MM.1S (cell line): Measurements from ENCODE around the gene TNRC6A.
"Not testable (repeated sequence)": the region's sequence is repeated elsewhere in the genome, so short reads cannot be mapped to it uniquely, and the experiment has no call there.

Source experiments
- DNase-seq: peaks from one replicate; pipeline ENCODE4 v3.0.0-alpha.2; 2015
- H2AFZ ChIP-seq: fragments of 300-600 bp; sonication (generic); 2 replicates; pipeline ENCODE4 v1.6.0; 2016; ENCODE audit warnings: antibody characterized with exemption, low read length
- H3F3A ChIP-seq: fragments of 300-600 bp; sonication (generic); 2 replicates; pipeline ENCODE4 v1.6.1; 2016; ENCODE audit warnings: mild to moderate bottlenecking, antibody characterized with exemption, low read length, moderate library complexity, mixed read lengths; ENCODE audit not compliant: insufficient read depth
- H3K27ac ChIP-seq: fragments of 300-600 bp; sonication (generic); 2 replicates; pipeline ENCODE4 v1.5.1; 2016; ENCODE audit warnings: mild to moderate bottlenecking, low read length
- H3K27me3 ChIP-seq: fragments of 300-600 bp; sonication (generic); replicated peaks from 2 replicates; pipeline ENCODE4 v1.6.0; 2016; ENCODE audit warnings: low read length; ENCODE audit not compliant: insufficient read depth
- H3K36me3 ChIP-seq: fragments of 300-600 bp; sonication (generic); replicated peaks from 2 replicates; pipeline ENCODE4 v1.6.1; 2016; ENCODE audit warnings: mild to moderate bottlenecking, low read length, mixed read lengths; ENCODE audit not compliant: insufficient read depth
- H3K4me1 ChIP-seq: fragments of 300-600 bp; sonication (generic); 2 replicates; pipeline ENCODE4 v1.6.1; 2016; ENCODE audit warnings: low read length, mixed read lengths
- H3K4me2 ChIP-seq: fragments of 300-600 bp; sonication (generic); 2 replicates; pipeline ENCODE4 v1.6.0; 2016; ENCODE audit warnings: low read depth, low read length
- H3K4me3 ChIP-seq: fragments of 300-600 bp; sonication (generic); 2 replicates; pipeline ENCODE4 v1.5.1; 2016; ENCODE audit warnings: low read length, mixed read lengths
- H3K79me2 ChIP-seq: fragments of 300-600 bp; sonication (generic); 2 replicates; pipeline ENCODE4 v1.6.1; 2016; ENCODE audit warnings: mixed run types, low read length, mixed read lengths
- H3K9ac ChIP-seq: fragments of 300-600 bp; sonication (generic); 2 replicates; pipeline ENCODE4 v1.6.1; 2016; ENCODE audit warnings: low read length, mixed read lengths
- H3K9me2 ChIP-seq: fragments of 300-600 bp; sonication (generic); replicated peaks from 2 replicates; pipeline ENCODE4 v1.6.1; 2016; ENCODE audit warnings: mild to moderate bottlenecking, low read length, mixed read lengths; ENCODE audit not compliant: insufficient read depth
- H3K9me3 ChIP-seq: fragments of 300-600 bp; sonication (generic); replicated peaks from 2 replicates; pipeline ENCODE4 v1.6.1; 2016; ENCODE audit warnings: mild to moderate bottlenecking, low read length, mixed read lengths; ENCODE audit not compliant: insufficient read depth
- H4K20me1 ChIP-seq: fragments of 300-600 bp; sonication (generic); 2 replicates; pipeline ENCODE4 v1.6.1; 2016; ENCODE audit warnings: mild to moderate bottlenecking, low read length, moderate library complexity, mixed read lengths; ENCODE audit not compliant: insufficient read depth
- EZH2 ChIP-seq: fragments of 300-600 bp; sonication (generic); optimal IDR thresholded peaks from 2 replicates; pipeline ENCODE3; 2017; ENCODE audit warnings: low read depth, mild to moderate bottlenecking, antibody characterized with exemption, low read length, mixed read lengths
- EZH2phosphoT487 ChIP-seq: fragments of 300-600 bp; sonication (generic); IDR thresholded peaks from 2 replicates; pipeline ENCODE4 v1.6.1; 2018; ENCODE audit warnings: antibody characterized with exemption, low read length
- TF ChIP-seq, protein P1 (sequence below): fragments of 300-600 bp; sonication (generic); IDR thresholded peaks from 2 replicates; pipeline ENCODE4 v1.5.1; 2016; ENCODE audit warnings: antibody characterized with exemption, low read length, mixed read lengths

The TNRC6A gene

DNA sequence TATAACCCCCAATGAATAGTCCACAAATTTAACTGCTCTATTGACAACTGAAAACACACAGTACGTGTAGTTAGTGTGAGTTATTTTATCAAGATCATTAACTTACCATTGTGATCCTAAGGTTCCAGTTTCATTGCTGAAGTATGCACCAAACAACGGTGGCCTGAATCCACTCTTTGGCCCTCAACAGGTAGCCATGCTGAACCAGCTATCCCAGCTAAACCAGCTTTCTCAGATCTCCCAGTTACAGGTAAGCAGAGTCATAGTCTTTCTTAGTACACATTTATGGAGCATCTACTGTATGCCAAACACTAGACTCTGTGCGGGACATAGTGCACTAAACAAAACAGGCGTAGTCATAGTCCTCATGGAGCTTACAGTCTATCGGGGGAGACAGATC lies 76.0 kb downstream of the TNRC6A start:
- no peak overlapping the region for H3K27ac ChIP-seq
- H3K9ac ChIP-seq, result no peak overlapping the region
- H3K79me2 ChIP-seq, result no peaks in the 10 kb centered on the region
- no peaks in the 10 kb centered on the region for H3K9me2 ChIP-seq
- H3K4me1 ChIP-seq, result no peaks in the 10 kb centered on the region
- no peak overlapping the region for H2AFZ ChIP-seq
- DNase-seq, result no peak
- H3K4me2 ChIP-seq, result no peak overlapping the region
- H3K36me3 ChIP-seq, result peaks cover 5% of the 10 kb centered on the region
- no peaks in the 10 kb centered on the region for H3K27me3 ChIP-seq
- no peaks in the 10 kb centered on the region for H3K9me3 ChIP-seq
- no peak for TF ChIP-seq EZH2
- no peak for TF ChIP-seq EZH2phosphoT487
- TF ChIP-seq, protein P1, sequence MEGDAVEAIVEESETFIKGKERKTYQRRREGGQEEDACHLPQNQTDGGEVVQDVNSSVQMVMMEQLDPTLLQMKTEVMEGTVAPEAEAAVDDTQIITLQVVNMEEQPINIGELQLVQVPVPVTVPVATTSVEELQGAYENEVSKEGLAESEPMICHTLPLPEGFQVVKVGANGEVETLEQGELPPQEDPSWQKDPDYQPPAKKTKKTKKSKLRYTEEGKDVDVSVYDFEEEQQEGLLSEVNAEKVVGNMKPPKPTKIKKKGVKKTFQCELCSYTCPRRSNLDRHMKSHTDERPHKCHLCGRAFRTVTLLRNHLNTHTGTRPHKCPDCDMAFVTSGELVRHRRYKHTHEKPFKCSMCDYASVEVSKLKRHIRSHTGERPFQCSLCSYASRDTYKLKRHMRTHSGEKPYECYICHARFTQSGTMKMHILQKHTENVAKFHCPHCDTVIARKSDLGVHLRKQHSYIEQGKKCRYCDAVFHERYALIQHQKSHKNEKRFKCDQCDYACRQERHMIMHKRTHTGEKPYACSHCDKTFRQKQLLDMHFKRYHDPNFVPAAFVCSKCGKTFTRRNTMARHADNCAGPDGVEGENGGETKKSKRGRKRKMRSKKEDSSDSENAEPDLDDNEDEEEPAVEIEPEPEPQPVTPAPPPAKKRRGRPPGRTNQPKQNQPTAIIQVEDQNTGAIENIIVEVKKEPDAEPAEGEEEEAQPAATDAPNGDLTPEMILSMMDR, result no peak
- H3K4me3 ChIP-seq, result no peak overlapping the region
- H4K20me1 ChIP-seq, result no peaks in the 10 kb centered on the region
- no peaks in the 10 kb centered on the region for H3F3A ChIP-seq

DNA sequence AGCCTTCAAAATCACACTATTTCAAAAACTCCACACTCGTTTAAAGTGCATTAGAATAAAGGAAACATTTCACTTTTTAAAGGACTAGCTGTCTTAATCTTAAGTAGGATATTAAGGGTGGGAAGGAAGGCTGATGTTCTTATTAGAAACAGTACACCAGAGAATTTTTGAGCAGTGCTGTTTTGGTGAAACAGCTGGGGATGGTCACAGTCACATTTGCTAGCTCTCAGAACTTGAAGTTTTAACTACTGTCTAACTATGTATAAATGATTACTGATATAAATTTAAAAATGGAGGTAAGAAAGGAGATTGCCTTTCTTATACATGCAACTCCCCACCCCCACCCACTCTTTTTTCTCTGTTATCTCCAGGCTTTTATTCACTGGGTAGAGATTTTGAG lies 77.8 kb downstream of the TNRC6A start:
- no peak overlapping the region for H2AFZ ChIP-seq
- H3K79me2 ChIP-seq, result no peaks in the 10 kb centered on the region
- no peaks in the 10 kb centered on the region for H3K9me2 ChIP-seq
- no peaks in the 10 kb centered on the region for H3K4me1 ChIP-seq
- H3K27me3 ChIP-seq, result no peaks in the 10 kb centered on the region
- H4K20me1 ChIP-seq, result no peaks in the 10 kb centered on the region
- H3K9ac ChIP-seq, result no peak overlapping the region
- H3K4me3 ChIP-seq, result no peak overlapping the region
- H3K27ac ChIP-seq, result no peak overlapping the region
- H3K36me3 ChIP-seq, result peaks cover 5% of the 10 kb centered on the region
- H3F3A ChIP-seq, result no peaks in the 10 kb centered on the region
- DNase-seq, result no peak
- H3K9me3 ChIP-seq, result no peaks in the 10 kb centered on the region
- no peak overlapping the region for H3K4me2 ChIP-seq
- TF ChIP-seq EZH2 (no peak), EZH2phosphoT487 (no peak)
- TF ChIP-seq, protein P1, result no peak

DNA sequence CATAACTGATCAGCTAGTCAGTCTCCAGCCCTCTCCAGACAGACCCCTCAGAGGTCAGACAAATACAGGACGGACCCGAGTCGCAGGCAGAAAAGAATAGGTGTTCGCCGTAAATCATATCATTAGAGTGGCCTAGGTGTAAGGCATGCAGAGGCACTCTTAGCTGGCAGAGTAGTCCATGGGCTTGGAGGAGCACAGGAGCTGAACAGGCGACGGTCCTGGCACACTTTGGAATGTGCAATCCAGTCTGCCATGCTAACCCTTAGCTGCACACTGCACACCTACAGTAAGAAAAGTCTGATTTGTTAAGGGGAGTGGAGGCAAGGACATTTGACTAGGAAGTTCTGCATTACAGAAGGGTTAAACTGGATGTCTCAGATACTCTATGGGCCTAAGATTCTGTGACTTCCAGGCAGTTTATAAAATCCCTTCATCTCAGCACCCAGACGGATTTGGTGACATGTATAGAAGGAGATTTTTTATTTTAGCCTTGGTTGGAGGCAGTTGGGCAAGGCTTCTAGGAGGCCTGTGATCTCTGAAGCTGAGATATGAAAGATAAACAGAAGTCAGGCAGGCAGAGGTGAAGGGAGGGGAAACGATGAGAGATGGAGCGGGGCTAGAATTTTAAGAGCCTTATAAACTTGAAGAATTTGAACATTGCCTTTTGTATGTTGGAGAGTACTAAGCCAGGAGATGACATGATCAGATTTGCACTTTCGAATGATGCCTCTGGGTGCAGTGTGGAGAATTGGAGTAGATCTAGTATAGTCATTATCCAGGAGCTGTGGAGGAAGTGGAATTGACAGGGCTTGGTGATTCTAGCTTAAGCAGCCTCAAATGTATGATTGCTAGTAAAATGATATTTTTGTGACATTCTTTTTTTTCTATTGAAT lies 81.7 kb downstream of the TNRC6A start:
- Histone ChIP-seq H3K4me1 (no peaks in the 10 kb centered on the region), H3K36me3 (peaks cover 12% of the 10 kb centered on the region), H3K79me2 (no peaks in the 10 kb centered on the region), H3K9me3 (no peaks in the 10 kb centered on the region), H3K4me3 (no peak overlapping the region), H2AFZ (no peak overlapping the region), H3K4me2 (no peak overlapping the region), H4K20me1 (no peaks in the 10 kb centered on the region), H3K27ac (no peak overlapping the region), H3K27me3 (no peaks in the 10 kb centered on the region), H3K9me2 (no peaks in the 10 kb centered on the region), H3F3A (no peaks in the 10 kb centered on the region), H3K9ac (no peak overlapping the region)
- TF ChIP-seq, protein P1, result no peak
- TF ChIP-seq EZH2phosphoT487, result no peak
- no peak for DNase-seq

DNA sequence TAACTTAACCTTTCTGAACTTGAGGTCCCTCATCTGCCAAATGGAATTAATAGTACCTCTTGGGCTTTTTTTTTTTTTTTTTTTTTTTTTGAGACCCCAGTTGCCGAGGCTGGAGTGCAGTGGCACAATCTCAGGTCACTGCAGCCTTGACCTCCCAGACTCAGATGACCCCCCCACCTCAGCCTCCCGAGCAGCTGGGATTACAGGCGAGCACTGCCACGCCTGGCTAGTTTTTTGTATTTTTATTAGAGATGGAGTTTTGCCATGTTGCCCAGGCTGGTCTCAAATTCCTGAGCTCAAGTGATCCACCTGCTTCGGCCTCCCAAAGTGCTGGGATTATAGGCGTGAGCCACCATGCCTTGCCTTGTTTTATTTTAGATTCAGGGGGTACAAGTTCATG lies 83.4 kb downstream of the TNRC6A start:
- not testable (repeated sequence) for H3K27ac ChIP-seq, H2AFZ ChIP-seq, H3K9me2 ChIP-seq, H3F3A ChIP-seq, H4K20me1 ChIP-seq, H3K9ac ChIP-seq, H3K9me3 ChIP-seq, H3K79me2 ChIP-seq, H3K4me2 ChIP-seq, H3K27me3 ChIP-seq, DNase-seq, H3K4me1 ChIP-seq, H3K4me3 ChIP-seq
- H3K36me3 ChIP-seq, result peaks cover 17% of the 10 kb centered on the region
